GM19468 (cell line): ENCODE results near the gene MYO1B.

Source experiments
- ATAC-seq: cut with Tn5 transposase; IDR thresholded peaks from one replicate; pipeline ENCODE4 v1.9.1; 2021; ENCODE audit warnings: mild to moderate bottlenecking, moderate library complexity, moderate number of reproducible peaks; ENCODE audit not compliant: unreplicated experiment; ENCODE audit errors: extremely low read depth

The MYO1B gene

DNA sequence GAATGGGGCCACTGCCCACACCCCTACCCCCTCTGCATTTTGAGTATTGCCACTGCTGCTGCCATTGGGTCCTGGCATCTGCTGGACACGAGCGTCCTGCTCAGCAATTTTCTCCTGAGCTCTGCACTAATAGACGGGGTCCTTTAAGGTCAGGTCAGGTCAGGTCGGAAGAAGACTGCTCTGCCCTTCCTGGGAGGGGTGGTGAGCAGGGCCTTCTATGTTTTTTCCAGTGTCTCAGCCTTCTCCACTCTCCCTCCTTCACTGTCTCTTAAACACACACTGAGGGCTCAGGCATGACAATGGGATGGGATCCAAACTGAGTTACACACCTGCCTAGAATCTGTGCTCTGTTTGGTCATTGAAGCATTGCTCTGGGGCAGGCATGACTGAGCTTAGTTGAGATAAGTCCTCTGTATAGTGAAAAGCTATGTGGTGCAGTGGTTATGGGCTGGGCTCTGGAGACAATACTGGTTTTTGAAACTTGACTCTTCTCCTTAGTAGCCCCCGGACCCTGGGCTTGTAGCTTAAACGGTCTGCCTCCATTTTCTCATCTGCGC, 10.6 kb downstream of the MYO1B start:
- no peak for ATAC-seq

DNA sequence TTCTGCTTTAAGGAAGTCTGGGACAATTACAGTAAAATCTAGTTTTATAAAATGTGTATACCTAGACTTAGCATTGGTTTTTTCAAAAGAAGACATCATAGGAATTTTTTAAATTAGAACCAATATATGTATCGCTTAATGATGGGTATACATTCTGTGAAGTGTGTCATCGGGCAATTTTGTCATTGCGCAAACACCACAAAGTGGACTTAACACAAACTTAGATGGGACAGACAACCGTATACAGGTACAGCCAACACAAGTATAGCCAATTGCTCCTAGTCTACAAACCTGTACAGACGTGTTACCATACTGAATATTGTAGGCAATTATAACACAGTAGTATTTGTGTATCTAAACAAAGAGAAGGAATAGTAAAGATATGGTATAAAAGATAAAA, 12.7 kb downstream of the MYO1B start:
- ATAC-seq = no peak

GRCh38 chr2:191258996-191259395, 13.8 kb downstream of the MYO1B start:
- no peak for ATAC-seq

DNA sequence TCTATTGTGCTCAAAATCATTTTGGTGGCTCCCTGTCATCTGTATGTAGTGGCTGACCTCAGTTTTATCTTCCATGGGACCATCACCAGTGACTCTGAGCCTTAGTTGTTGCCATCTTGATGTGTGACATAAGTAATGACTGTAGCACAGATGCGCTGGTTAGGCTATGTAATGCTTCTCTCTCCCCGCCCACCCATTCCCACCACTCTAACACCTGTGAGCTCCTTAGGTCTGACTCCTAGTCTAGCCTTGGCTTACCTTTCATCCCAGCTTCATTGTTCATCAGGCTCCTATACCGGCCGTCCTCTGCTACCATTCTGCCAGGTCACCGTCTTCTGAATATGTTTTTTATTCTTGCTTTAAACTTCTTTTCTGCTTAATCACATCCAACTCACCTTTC, 17.2 kb downstream of the MYO1B start:
- no peak for ATAC-seq

DNA sequence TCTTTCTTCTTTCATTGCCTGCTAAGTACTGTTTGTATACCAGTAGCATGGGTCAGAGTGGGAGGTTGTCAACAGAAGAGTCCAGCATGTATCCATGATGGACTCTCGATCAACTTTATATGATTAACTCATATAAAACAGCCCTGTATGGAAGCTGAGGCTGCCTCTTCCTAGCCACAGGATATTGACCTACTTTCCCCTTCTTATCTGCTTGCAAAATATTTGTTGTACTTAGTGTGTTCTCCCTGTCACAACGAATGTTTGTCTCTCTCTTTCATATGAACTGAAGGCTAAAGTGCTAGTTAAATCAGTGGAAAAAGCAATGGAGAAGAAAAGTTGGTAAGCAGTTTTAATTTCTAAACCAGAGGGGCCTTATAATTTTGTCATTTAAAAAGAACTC, 17.8 kb downstream of the MYO1B start:
- no peak for ATAC-seq

GRCh38 chr2:191264647-191265081, 19.5 kb downstream of the MYO1B start:
- no peak for ATAC-seq

- ATAC-seq = no peak
Measured at GRCh38 chr2:191265311-191266170, 20.3 kb downstream of the MYO1B start.

DNA sequence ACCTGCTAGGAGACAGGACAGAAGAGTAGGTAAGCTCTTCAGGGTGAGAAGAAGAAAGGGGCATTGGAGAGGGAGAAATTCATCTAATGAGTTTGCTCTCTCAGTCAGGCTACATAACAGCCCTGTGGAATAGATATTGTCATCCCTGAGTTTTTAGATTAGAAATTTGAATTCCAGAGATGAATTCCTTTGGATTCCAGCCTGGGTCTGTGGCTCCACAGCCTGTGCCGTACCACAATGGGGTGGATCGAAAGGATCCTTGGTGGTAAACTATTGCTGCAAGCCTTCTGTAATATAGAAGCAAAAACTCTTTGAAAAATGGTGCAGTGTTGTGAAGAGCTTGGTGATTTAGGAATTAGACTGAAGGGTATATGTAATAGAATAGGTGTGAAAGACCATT, 21.0 kb downstream of the MYO1B start:
- no peak for ATAC-seq

DNA sequence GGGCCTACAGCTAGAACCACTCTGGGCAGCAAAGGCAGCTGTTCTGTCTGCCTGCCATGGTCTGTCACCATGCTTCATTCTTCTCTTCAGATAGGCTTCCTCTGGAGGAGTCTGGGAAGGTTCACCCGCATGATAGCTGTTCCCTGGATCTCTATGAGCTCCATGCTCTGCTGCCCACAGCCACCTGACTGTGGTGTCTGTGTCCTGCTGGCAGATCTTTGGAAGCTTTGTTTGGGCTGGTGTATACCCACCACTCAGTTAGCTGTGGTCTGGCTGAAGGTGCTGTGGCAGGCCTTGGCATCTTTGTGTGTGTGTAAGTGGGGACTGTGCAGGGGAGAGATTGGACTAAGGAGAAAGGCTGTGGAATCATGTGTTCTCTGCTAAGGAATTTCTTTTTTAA, 23.4 kb downstream of the MYO1B start:
- ATAC-seq = no peak

- ATAC-seq = no peak
Measured at GRCh38 chr2:191270306-191271161, 25.3 kb downstream of the MYO1B start.

GRCh38 chr2:191272064-191272463, 26.9 kb downstream of the MYO1B start:
- ATAC-seq = no peak

GRCh38 chr2:191274413-191274815, 29.2 kb downstream of the MYO1B start:
- no peak for ATAC-seq

DNA sequence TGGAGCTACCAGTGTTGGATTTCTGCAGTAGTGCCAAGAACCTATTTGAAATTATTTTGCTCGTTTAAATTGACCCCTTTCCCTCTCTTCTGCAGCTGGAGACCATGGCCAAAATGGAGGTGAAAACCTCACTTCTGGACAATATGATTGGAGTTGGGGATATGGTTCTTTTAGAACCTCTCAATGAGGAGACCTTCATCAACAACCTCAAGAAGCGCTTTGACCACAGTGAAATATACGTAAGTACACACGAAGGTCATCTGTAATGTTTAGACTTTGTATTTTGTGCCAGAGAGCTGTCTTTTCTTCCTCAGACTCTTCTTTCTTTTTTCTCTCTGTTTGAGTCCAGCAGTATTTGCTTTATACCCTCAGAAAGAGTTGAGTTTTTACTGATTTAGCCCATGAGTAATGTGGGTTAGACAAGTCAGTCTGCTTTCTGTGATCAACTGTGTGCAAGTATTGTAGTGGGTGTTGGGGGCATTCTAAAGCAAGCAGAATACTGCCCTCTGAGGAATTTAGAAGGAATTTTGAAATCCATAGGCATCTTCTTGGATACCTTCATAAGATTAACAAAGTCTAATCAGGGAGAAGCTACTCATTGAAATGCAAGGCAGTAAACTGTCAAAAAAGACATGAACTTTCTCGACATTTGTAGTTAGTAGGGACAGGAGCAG, 31.7 kb downstream of the MYO1B start:
- no peak for ATAC-seq

DNA sequence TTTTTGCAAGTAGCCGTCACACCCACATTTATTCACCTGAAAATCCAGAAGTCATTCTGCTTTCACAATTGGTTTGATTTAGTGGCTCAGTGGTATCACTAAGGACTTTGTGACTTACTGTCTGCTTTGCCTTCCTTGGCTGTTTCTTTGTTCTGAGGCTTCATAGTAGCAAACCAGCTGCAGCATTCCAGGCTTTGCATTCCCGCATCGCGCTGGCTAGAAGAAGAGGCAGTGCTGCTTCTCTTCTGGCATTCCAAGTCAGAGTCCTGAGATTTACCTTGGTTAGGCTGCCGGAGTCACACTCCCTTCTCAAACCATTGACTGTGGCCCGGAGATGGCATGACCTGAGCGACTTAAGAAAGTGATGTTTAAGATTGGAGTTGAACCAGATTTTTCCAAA, 35.1 kb downstream of the MYO1B start:
- no peak for ATAC-seq

DNA sequence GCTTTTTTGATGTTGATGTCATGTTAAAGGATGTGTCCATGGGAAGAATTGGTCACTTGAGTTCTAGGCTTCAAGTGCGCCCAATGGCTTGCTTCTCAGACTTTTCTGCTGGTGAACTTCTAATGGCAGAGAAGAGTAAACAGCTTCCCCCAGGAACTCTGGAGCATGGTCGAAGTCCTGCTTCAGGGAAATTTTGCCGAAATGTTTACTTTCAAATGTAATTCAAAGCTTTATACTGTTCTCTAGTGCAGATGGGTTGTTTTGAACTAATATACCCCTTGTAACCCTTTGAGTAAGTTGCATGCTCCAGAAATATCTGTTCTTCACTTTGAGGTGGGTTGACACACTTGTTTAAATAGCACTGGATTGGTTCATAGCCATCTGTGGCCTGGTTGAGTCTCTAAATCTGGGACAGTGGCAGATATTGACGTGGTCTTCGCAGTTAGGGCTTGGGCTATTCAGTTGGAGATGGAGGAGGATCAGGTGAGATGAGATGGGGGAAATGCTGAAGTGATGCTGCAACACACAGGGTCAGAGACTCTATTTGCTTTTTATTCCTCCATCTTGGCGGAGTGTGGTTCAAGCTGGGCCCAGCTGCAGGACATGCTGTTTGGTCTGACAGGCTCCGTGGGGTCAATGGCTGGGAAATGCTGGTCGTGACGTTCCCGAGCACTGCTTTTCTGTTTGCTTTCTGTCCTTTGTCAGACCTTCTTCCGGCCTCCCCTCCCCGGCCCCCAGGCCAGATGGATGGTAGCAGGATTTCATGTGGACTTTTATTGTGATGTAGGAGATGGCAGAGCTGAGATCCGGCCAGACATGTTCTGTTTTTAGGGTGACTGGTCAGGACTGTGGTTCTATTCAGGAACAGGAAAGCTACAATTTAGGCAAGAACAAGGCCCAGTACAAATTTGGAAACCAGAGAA, 35.9 kb downstream of the MYO1B start:
- ATAC-seq = no peak

DNA sequence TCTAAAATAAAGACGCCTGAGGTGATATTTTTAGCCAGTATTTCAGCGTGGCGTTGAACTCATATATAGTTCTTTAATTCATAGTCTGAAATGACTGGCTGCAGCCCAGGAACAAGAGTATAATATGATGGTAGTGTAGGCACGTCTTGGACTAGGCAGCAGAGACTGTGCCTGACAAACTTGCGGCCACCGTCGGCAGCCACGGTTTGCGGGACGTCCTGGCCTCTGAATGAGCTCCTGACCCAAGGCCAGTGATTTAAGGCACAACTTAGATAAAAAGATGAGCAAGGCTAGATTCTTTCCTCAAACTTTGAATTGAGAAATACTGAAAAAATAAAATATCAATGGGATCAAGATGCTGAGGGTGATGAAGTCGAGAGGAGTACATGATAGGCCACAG, 40.0 kb downstream of the MYO1B start:
- no peak for ATAC-seq

GRCh38 chr2:191287820-191288219, 42.6 kb downstream of the MYO1B start:
- no peak for ATAC-seq

- ATAC-seq = no peak
Measured at GRCh38 chr2:191289049-191289448, 43.8 kb downstream of the MYO1B start.

- ATAC-seq = no peak
Measured at GRCh38 chr2:191291471-191291870, 46.3 kb downstream of the MYO1B start.
